HG02981 (cell line): ENCODE data around the gene GRK1.
A peak's percentile ranks its signal among the peaks of the same experiment; 100 is the strongest.
"Not testable (repeated sequence)": the region's sequence is repeated elsewhere in the genome, so short reads cannot be mapped to it uniquely, and the experiment has no call there.

Experiments
- ATAC-seq: cut with Tn5 transposase; IDR thresholded peaks from one replicate; pipeline ENCODE4 v1.9.1; 2021; ENCODE audit warnings: mild to moderate bottlenecking, moderate library complexity; ENCODE audit not compliant: unreplicated experiment

The GRK1 gene

DNA sequence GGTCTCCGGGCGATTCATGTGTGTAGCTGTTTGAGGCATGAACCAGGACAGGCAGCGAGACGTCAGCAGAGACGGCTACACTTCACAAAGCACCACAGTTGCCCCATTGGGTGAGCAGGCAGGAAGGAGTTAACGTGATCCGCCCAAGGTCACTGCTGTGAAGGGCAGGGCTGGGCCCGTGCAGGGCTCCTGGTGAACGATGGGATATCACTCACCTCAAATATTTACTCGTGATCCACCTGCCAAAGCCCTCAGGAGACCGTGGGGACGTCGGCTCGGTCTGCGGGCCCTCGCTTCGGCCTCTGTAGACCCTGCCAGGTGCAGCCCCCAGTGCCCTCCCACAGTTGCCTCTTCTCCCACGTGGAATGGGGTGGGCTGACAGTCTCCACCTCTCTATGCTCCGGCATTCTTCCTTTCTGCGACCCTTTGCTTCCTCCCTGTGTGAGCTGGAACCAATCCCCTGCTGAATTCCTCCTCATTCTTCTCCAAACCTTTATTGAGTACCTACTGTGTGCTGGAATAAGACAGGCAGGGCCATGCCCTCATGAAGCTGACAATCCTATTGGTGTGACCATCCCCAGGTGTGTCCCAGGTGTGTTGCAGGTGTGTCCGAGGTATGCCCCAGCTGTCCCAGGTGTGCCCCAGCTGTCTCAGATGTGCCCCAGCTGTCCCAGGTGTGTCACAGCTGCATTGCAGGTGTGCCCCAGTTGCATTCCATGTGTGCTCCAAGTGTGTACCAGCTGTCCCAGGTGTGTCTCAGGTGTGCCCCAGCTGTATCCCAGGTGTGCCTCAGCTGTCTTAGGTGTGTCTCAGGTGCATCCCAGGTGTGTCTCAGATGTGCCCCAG is 2.0 kb upstream of the GRK1 start:
- ATAC-seq = no peak

GRCh38 chr13:113665597-113666328 is 1.3 kb upstream of the GRK1 start:
- ATAC-seq = no peak

DNA sequence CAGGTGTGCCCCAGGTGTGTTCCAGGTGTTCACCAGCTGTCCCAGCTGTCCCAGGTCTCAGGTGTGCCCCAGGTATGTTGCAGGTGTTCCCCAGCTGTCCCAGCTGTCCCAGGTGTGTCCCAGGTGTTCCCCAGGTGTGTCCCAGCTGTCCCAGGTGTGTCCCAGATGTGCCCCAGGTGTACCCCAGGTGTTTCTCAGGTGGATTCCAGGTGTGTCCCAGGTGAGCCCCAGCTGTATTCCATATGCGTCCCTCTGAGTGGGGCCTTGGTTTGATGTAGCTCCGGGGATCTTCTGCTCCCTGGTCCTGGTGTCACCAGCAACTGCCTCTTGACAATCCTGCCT is 719 bp upstream of the GRK1 start:
- no peak for ATAC-seq

- no peak for ATAC-seq
Measured at GRCh38 chr13:113667771-113668490, 912 bp downstream of the GRK1 start.

- ATAC-seq = no peak
Measured at GRCh38 chr13:113668491-113668971, 1.5 kb downstream of the GRK1 start.

- no peak for ATAC-seq
Measured at GRCh38 chr13:113669231-113669754, 2.3 kb downstream of the GRK1 start.

DNA sequence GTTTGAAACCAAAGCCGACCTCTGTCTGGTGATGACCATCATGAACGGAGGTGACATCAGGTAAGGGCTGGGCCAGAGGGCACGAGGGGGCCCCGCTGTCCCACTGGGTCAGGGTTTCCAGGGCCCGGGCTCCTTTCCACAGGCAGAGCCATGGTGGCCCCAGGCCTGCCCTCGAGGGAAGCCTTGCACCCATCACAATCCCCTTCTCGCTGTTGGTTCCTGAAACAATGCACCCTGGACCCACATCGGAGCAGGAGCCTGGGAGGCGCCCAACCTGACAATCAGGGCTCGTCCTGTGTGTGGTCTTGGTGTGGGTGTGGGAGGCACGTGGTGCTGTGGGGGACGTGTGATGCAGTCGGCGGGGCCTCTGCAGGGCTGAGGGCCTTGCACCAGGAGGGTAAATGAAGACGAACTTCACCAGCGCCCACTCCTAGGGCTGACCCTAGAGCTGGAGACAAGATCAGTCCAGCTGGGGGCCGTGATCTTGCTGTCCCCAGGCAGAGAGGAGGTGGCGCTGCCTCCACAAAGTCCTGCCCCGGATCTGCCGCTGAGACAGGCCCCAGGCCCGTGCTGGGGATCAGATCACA is 2.8 kb downstream of the GRK1 start:
- no peak for ATAC-seq

- no peak for ATAC-seq
Measured at GRCh38 chr13:113670541-113670940, 3.5 kb downstream of the GRK1 start.

GRCh38 chr13:113671066-113672001 is 4.3 kb downstream of the GRK1 start:
- no peak for ATAC-seq

DNA sequence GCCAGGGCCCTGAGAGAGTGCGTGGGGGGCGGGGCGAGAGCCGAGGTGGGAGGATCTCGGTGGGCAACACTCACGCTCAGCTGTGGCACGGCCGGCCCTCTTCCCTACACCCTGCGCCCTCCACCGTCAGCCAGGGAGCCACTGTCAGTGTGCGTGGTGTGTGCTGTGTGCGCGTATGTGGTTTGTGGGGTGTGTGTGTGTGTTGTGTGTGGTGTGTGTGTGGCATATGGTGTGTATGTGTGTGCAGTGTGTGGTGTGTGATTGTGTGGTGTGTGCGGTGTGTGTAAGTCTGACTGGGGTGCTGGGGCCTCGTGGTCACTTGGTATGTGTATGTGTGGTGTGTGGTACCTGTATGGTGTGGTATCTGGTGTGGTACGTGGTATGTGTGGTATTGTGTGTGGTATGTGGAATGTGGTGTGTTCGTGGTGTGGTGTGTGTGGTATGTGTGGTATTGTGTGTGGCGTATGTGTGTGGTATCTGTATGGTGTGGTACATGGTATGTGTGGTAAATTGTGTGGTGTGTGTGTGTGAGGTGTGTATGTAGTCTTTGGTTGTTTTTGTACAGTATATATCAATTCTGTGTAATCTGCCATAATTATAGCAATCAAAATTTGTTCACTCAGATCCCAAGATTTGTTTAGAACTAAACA is 5.1 kb downstream of the GRK1 start:
- ATAC-seq = no peak

- no peak for ATAC-seq
Measured at GRCh38 chr13:113722921-113723320, 55.9 kb downstream of the GRK1 start.

GRCh38 chr13:113723410-113724015 is 56.5 kb downstream of the GRK1 start:
- ATAC-seq = no peak

- no peak for ATAC-seq
Measured at GRCh38 chr13:113724016-113724758, 57.2 kb downstream of the GRK1 start.

GRCh38 chr13:113724780-113725315 is 57.8 kb downstream of the GRK1 start:
- peak; percentile 88 for ATAC-seq

GRCh38 chr13:113725329-113726105 is 58.5 kb downstream of the GRK1 start:
- ATAC-seq = not testable (repeated sequence)

GRCh38 chr13:113726106-113726821 is 59.2 kb downstream of the GRK1 start:
- not testable (repeated sequence) for ATAC-seq
